Umbilical cord (tissue), 2 donors: ENCODE data around the gene IFNA5. TPM values are rescaled to one million over a fixed set of nuclear protein-coding genes. Genes with fewer than 3 reads are reported as not detected.

Experiments used
- DNase-seq: peaks from one replicate; pipeline ENCODE4 v3.0.0-alpha.2; 2015; ENCODE audit warnings: low spot score
- total RNA-seq: library from RNA; depleted of rRNA; stranded (reverse); fragments of >200 nt; gene quantifications from one replicate; pipeline ENCODE4 v1.2.3, GENCODE V29; 2014; ENCODE audit warnings: low replicate concordance; ENCODE audit not compliant: insufficient read depth

Gene IFNA5
- total RNA-seq, 1 donor from 2014 or later = not detected

- DNase-seq = no peak
Observed at GRCh38 chr9:21294364-21294774, 10.7 kb downstream of the IFNA5 start.

GRCh38 chr9:21289848-21290247, 15.3 kb downstream of the IFNA5 start:
- no peak for DNase-seq

- no peak for DNase-seq
Observed at GRCh38 chr9:21287280-21287679, 17.8 kb downstream of the IFNA5 start.

GRCh38 chr9:21286659-21287058, 18.5 kb downstream of the IFNA5 start:
- DNase-seq = no peak

- no peak for DNase-seq
Observed at GRCh38 chr9:21286099-21286498, 19.0 kb downstream of the IFNA5 start.

- no peak for DNase-seq
Observed at GRCh38 chr9:21281275-21281674, 23.8 kb downstream of the IFNA5 start.

- DNase-seq = no peak
Observed at GRCh38 chr9:21268347-21268657, 36.8 kb downstream of the IFNA5 start.

GRCh38 chr9:21267485-21268346, 37.4 kb downstream of the IFNA5 start:
- no peak for DNase-seq

- no peak for DNase-seq
Observed at GRCh38 chr9:21266733-21267484, 38.2 kb downstream of the IFNA5 start.

- DNase-seq = no peak
Observed at GRCh38 chr9:21265421-21266189, 39.5 kb downstream of the IFNA5 start.

- DNase-seq = no peak
Observed at GRCh38 chr9:21255538-21256212, 49.4 kb downstream of the IFNA5 start.

Other genes with a start within 250 kb of the IFNA5 start
- gene IFNB1, start 227.4 kb downstream of the IFNA5 start, total RNA-seq = 5.8 TPM
- gene IFNW1, start 163.5 kb downstream of the IFNA5 start, total RNA-seq = 0.48 TPM
- 18.5 TPM for gene IFNA21, start 138.7 kb downstream of the IFNA5 start, total RNA-seq
- gene IFNA4, start 117.7 kb downstream of the IFNA5 start, total RNA-seq = 5.1 TPM
- gene IFNA7, start 103.1 kb downstream of the IFNA5 start, total RNA-seq = 4.8 TPM
- gene IFNA10, start 98.2 kb downstream of the IFNA5 start, total RNA-seq = 2.6 TPM
- gene IFNA16, start 88.0 kb downstream of the IFNA5 start, total RNA-seq = 0.72 TPM
- gene IFNA17, start 77.1 kb downstream of the IFNA5 start, total RNA-seq = 3.1 TPM
- 3.1 TPM for gene IFNA14, start 65.3 kb downstream of the IFNA5 start, total RNA-seq
- gene KLHL9, start 30.1 kb upstream of the IFNA5 start, total RNA-seq = 42.9 TPM
- gene IFNA6, start 45.6 kb upstream of the IFNA5 start, total RNA-seq = 0.72 TPM
- 8.2 TPM for gene IFNA13, start 62.7 kb upstream of the IFNA5 start, total RNA-seq
- 5.8 TPM for gene IFNA2, start 80.1 kb upstream of the IFNA5 start, total RNA-seq
- 8.4 TPM for gene IFNA8, start 103.8 kb upstream of the IFNA5 start, total RNA-seq
- gene IFNA1, start 135.1 kb upstream of the IFNA5 start, total RNA-seq = not detected
- 11.1 TPM for gene IFNE, start 177.0 kb upstream of the IFNA5 start, total RNA-seq